Myocyte (in vitro differentiated cells): ENCODE results near the gene ANP32A. TPM values are rescaled to one million over a fixed set of nuclear protein-coding genes. Genes with fewer than 3 reads are reported as not detected.
A peak's percentile ranks its signal among the peaks of the same experiment; 100 is the strongest.

Source experiments
- DNase-seq: peaks from one replicate; pipeline ENCODE4 v3.0.0-alpha.2; 2012; ENCODE audit warnings: low read depth
- total RNA-seq: library from RNA; depleted of rRNA; stranded (reverse); fragments of >200 nt; gene quantifications from 2 replicates; pipeline ENCODE4 v1.2.3, GENCODE V29; 2014

The ANP32A gene
- total RNA-seq, 1 donor from 2014 or later: 44.4 TPM

- no peak for DNase-seq
These were observed 620 bp upstream of the ANP32A start for GRCh38 chr15:68821190-68821840.

DNA sequence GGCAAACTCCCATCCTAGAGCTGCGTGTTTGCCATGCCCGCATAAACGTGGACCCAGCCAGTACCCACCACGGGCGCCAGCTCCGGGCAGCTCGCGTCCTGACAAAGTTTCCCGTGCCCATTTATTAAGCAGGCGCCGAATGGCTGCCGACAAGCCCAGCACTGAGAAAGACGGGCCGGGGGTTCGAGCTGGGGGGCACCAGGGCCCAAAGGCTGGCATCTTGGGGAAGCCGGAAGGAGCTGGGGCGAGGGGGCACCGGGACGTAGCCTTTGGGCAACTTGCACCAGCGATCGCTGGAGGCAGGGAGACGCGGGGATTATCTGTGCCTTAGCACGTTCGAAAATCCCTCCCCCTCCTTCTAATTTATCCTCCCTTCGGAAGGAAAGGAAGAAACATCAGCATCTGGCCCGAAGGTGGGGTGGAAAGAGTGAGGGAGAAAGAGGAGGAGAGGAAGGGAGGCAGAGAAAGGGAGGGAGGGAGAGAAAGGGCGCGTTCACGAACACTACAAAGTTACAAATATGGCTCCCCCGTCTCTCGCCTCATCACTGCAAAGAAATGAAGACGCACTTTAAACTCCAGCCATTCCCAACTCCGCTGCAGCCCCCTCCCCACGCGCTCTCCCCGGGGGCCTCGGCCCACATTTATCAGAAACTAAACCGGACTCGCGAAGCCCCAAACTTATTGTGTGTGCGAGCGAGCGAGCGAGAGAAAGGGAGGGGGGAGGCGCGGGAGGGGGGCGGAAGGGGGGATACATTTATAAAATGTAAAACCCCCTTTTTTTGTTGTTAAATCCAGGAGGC, 1.0 kb downstream of the ANP32A start:
- peak; percentile 75 for DNase-seq

- peak; percentile 49 for DNase-seq
These were observed 1.8 kb downstream of the ANP32A start for GRCh38 chr15:68818769-68819494.

DNA sequence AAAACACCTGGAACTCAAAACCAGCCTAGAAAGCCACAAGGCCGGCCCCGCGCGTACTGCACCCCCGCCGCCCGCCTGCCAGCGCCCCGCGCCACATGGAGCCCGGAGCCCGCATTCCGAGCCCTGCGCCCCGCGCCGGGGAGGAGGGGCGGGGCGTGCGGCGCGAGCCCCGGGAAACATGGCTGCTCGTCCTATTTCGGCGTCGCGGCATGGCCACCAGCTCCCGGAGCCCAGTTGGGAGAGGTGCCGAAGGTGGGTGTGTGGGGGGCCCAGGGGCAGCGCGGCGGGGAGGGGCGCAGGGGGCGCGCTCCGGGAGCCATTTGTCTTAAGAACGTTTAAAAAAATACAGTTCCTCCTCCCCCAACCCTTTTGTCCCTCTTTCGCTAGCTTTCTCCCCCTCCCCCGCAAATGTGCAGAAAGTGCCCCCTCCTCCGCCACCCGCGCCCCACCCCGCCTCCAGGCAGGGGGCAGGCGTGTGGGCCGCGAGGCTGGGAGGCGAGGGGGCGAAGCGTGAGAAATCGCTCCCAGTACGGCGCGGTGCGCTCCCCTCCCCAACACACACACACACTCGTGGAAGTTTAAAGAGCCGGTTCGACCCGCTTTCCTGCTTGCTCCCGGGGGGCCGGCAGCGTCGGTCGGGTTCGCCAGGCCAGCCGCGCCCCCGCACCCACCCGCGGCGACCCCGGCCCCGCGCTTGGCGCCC, 2.5 kb downstream of the ANP32A start:
- DNase-seq: peak; percentile 79

DNA sequence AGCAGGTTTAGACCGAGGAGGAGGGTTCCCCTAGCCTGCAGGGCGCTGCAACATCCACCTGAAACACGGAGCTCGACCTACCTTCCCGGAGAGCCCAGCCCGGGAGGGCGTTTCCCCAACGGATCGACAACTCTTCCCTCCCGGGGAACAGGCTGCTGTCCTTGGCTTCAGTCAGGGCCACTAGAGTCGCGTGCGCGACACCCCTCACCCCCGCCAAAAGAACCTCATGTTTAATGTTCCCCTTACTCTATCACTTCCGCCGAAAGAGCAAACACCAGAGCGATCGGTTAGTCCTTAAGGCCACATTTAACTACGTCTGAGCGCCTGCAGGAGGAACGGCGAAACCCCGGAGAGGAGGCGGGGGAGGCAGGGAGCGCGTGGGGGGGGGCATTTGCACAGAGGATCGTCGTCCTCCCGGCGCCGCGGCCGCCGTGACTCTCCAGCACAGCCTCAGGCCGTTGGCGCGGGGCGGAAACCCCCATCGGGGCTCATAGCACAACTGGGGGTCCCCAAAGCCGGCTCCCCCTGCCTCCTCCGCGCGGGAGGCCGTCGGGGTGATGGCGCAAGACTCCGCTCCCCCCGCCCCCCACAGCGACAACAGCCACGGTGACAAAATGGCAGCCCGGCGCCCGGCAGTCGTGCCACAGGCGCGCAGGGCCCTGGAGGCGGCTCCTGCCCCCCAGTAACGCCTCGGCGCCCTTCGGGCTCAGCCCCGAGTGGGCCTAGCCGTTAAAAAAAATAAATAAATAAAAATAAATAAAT, 3.2 kb downstream of the ANP32A start:
- DNase-seq: peak; percentile 70

GRCh38 chr15:68816795-68817303, 3.8 kb downstream of the ANP32A start:
- no peak for DNase-seq

- no peak for DNase-seq
These were observed 4.5 kb downstream of the ANP32A start for GRCh38 chr15:68816158-68816557.

GRCh38 chr15:68815598-68815997, 5.1 kb downstream of the ANP32A start:
- peak; percentile 57 for DNase-seq

- DNase-seq: no peak
These were observed 6.1 kb downstream of the ANP32A start for GRCh38 chr15:68814596-68814995.

- peak; percentile 26 for DNase-seq
These were observed 7.9 kb downstream of the ANP32A start for GRCh38 chr15:68812597-68813431.

DNA sequence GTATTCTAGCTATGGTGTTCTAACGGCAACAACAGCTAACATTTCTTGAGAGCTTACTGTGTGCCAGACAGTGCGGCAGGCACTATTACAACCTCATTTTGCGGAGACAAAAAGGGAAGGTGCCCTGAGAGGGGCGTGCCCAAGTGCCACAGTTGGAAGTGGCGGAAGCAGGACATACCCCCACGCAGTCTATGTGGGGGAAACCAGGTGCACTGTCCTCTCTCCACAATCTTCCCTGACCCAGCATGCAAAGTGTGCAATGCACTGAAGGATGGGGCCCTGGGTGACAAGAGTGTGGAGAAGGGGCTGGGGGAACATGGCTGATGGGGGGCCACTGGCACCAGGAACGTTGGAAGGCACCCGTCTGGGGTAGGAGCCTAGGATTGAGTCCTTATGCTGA, 8.6 kb downstream of the ANP32A start:
- no peak for DNase-seq

- no peak for DNase-seq
These were observed 11.2 kb downstream of the ANP32A start for GRCh38 chr15:68809517-68809916.

GRCh38 chr15:68808770-68809169, 11.9 kb downstream of the ANP32A start:
- no peak for DNase-seq

DNA sequence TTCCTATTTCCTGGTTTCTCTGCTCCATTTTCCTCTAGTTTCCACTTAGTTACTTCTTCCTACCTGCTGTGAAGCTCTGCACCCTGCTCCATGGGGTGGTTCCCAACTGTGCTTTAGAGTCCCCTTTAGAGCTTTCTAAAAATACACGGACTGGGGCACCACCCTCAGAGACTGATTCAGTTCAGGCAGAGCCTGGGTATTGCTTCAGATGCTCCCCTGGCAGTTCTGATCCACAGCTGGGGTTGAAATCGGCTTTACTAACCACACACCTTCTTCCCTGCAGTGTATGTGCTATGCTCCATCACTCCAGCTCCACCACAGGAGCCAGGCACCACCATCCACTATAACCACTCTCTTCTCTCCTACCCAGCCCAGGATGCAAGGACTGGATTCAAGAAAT, 12.6 kb downstream of the ANP32A start:
- no peak for DNase-seq

- DNase-seq: no peak
These were observed 13.4 kb downstream of the ANP32A start for GRCh38 chr15:68807249-68807648.

DNA sequence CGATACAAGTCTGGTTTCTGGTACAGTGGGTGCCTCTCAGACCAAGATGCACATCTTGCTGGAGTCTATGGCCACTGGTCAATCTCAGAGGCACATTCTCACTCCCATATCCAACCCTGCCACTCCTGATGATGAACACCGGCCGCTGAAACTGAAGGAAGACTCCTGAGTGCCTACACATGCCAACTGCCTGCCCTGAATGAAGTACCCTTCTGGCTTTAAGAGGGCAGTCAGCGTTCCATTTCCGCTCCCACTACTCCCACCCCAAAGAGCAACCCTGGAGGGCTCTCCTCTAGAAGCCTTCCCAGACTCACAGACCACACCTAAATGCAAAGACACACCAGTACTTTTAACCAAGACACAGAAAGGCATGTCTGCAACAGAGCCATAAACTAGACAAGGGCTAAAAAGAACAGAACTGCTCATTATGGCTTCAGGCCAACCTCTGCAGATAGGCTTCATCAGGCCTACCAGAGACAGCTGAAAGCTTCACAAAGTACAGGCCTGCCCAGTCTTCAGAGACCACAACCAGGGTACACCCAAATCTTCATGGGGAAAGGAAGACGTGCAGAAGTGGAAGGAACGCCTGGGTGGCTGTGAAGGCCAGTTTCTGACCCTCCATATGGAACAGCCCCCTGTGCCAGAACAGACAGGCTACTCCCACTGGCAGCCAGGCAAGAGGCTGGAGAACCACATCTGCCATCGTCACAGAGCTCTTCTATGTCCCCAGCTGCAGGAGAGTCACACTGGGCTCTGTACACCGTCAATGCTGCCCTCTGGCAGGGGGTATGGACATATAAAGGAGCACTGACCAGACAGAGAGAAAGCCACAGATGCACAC, 14.3 kb downstream of the ANP32A start:
- DNase-seq: peak; percentile 70

- no peak for DNase-seq
These were observed 18.3 kb downstream of the ANP32A start for GRCh38 chr15:68802373-68802772.

GRCh38 chr15:68801572-68802148, 19.0 kb downstream of the ANP32A start:
- DNase-seq: no peak
